Activated T-cell treated with anti-CD3 and anti-CD28 coated beads, Interleukin-2, amount 50 U/mL, for 4 hours (primary cell): Measurements from ENCODE around the gene GTPBP2. TPM values are rescaled to one million over a fixed set of nuclear protein-coding genes. Genes with fewer than 3 reads are reported as not detected.

Experiments used
- ATAC-seq, 2 donors: fragments of 200-7000 bp; cut with Tn5 transposase; one replicate each; pipeline ENCODE4 v1.10.0; 2021
- DNase-seq: peaks from one replicate; pipeline ENCODE4 v3.0.0-alpha.2; 2020
- H3K27me3 Mint-ChIP-seq: one replicate; pipeline ENCODE4 v1.8.0; 2021; ENCODE audit warnings: low read depth, mixed read lengths
- H3K36me3 Mint-ChIP-seq: one replicate; pipeline ENCODE4 v1.8.0; 2022; ENCODE audit warnings: mixed read lengths; ENCODE audit not compliant: insufficient read depth
- H3K4me1 Mint-ChIP-seq: one replicate; pipeline ENCODE4 v1.8.0; 2021; ENCODE audit warnings: low read depth, mixed read lengths
- H3K4me3 Mint-ChIP-seq: one replicate; pipeline ENCODE4 v1.8.0; 2021; ENCODE audit warnings: mild to moderate bottlenecking, moderate library complexity, mixed read lengths
- H3K9me3 Mint-ChIP-seq: one replicate; pipeline ENCODE4 v1.8.0; 2021; ENCODE audit warnings: mixed read lengths
- total RNA-seq, 3 donors: library from RNA; stranded (reverse); gene quantifications; one replicate each; pipeline ENCODE4 v1.2.1, GENCODE V29; 2021

The GTPBP2 gene
- total RNA-seq, 3 donors from 2014 or later: 37.3 to 50.3 (median 39.1) TPM

GRCh38 chr6:43588194-43588593 is 40.9 kb downstream of the GTPBP2 start:
- no peaks in the 10 kb centered on the region for H3K9me3 Mint-ChIP-seq
- no peak for DNase-seq
- no peak overlapping the region for H3K4me3 Mint-ChIP-seq
- no peak for ATAC-seq
- H3K4me1 Mint-ChIP-seq: peaks cover 26% of the 10 kb centered on the region
- peaks cover 39% of the 10 kb centered on the region for H3K36me3 Mint-ChIP-seq
- no peaks in the 10 kb centered on the region for H3K27me3 Mint-ChIP-seq

- Mint-ChIP-seq H3K9me3 (no peaks in the 10 kb centered on the region), H3K4me3 (no peak overlapping the region), H3K27me3 (no peaks in the 10 kb centered on the region), H3K36me3 (peaks cover 37% of the 10 kb centered on the region), H3K4me1 (peaks cover 23% of the 10 kb centered on the region)
- no peak for DNase-seq
- ATAC-seq: peak in 1 of 2 donors; percentile 28
These were observed 44.0 kb downstream of the GTPBP2 start for GRCh38 chr6:43584892-43585570.

GRCh38 chr6:43582911-43583310 is 46.2 kb downstream of the GTPBP2 start:
- H3K4me3 Mint-ChIP-seq: no peak overlapping the region
- DNase-seq (no peak), ATAC-seq (no peak)
- peaks cover 36% of the 10 kb centered on the region for H3K36me3 Mint-ChIP-seq
- no peaks in the 10 kb centered on the region for H3K27me3 Mint-ChIP-seq
- peaks cover 37% of the 10 kb centered on the region for H3K4me1 Mint-ChIP-seq
- H3K9me3 Mint-ChIP-seq: no peaks in the 10 kb centered on the region

- no peaks in the 10 kb centered on the region for H3K27me3 Mint-ChIP-seq
- no peaks in the 10 kb centered on the region for H3K9me3 Mint-ChIP-seq
- no peak overlapping the region for H3K4me3 Mint-ChIP-seq
- H3K4me1 Mint-ChIP-seq: peaks cover 34% of the 10 kb centered on the region
- ATAC-seq (no peak), DNase-seq (no peak)
- peaks cover 14% of the 10 kb centered on the region for H3K36me3 Mint-ChIP-seq
These were observed 49.9 kb downstream of the GTPBP2 start for GRCh38 chr6:43579171-43579570.

- Mint-ChIP-seq H3K36me3 (peaks cover 12% of the 10 kb centered on the region), H3K4me1 (peaks cover 30% of the 10 kb centered on the region), H3K9me3 (no peaks in the 10 kb centered on the region), H3K27me3 (no peaks in the 10 kb centered on the region), H3K4me3 (peak overlapping the region; percentile 41)
- no peak for DNase-seq
- ATAC-seq: no peak
These were observed 50.3 kb downstream of the GTPBP2 start for GRCh38 chr6:43578748-43579147.

GRCh38 chr6:43575772-43576551 is 53.1 kb downstream of the GTPBP2 start, which contains the start of the genes POLH and XPO5:
POLH (plus strand) TSS chr6:43576185; CDS start chr6:43582320, 6,135 bp downstream.
XPO5 (minus strand) TSS chr6:43576038; CDS start chr6:43575864, 174 bp downstream.
- Mint-ChIP-seq H3K27me3 (no peaks in the 10 kb centered on the region), H3K36me3 (peaks cover 19% of the 10 kb centered on the region), H3K9me3 (no peaks in the 10 kb centered on the region), H3K4me1 (peaks cover 37% of the 10 kb centered on the region), H3K4me3 (peak within 1 kb of the TSS; percentile 97)
- ATAC-seq (peak; percentile 96 to 97), DNase-seq (peak; percentile 88)

GRCh38 chr6:43575105-43575771 is 53.8 kb downstream of the GTPBP2 start:
- Mint-ChIP-seq H3K4me1 (peaks cover 41% of the 10 kb centered on the region), H3K27me3 (no peaks in the 10 kb centered on the region), H3K9me3 (no peaks in the 10 kb centered on the region), H3K4me3 (peak overlapping the region; percentile 97), H3K36me3 (peaks cover 26% of the 10 kb centered on the region)
- ATAC-seq: no peak
- peak; percentile 31 for DNase-seq

GRCh38 chr6:43572015-43572414 is 57.0 kb downstream of the GTPBP2 start:
- Mint-ChIP-seq H3K4me1 (peaks cover 21% of the 10 kb centered on the region), H3K36me3 (peaks cover 34% of the 10 kb centered on the region), H3K27me3 (no peaks in the 10 kb centered on the region), H3K4me3 (no peak overlapping the region), H3K9me3 (no peaks in the 10 kb centered on the region)
- DNase-seq (no peak), ATAC-seq (no peak)

- no peaks in the 10 kb centered on the region for H3K9me3 Mint-ChIP-seq
- H3K27me3 Mint-ChIP-seq: no peaks in the 10 kb centered on the region
- H3K4me3 Mint-ChIP-seq: no peak overlapping the region
- ATAC-seq (peak; percentile 5 to 16), DNase-seq (no peak)
- H3K4me1 Mint-ChIP-seq: peaks cover 19% of the 10 kb centered on the region
- H3K36me3 Mint-ChIP-seq: peaks cover 35% of the 10 kb centered on the region
These were observed 58.1 kb downstream of the GTPBP2 start for GRCh38 chr6:43570876-43571441.

Other genes with a start within 250 kb of the GTPBP2 start
- 10 to 100 TPM; 24.2 to 30.1 (median 26.5) TPM for gene ABCC10, start 201.7 kb downstream of the GTPBP2 start, total RNA-seq
- 1 to 10 TPM; 5.0 to 9.0 (median 6.7) TPM for gene DLK2, start 173.7 kb downstream of the GTPBP2 start, total RNA-seq
- 10 to 100 TPM; 45.5 to 52.8 (median 46.2) TPM for gene TJAP1, start 151.7 kb downstream of the GTPBP2 start, total RNA-seq
- gene LRRC73, start 118.9 kb downstream of the GTPBP2 start, total RNA-seq: under 1 TPM; 0.16 to 0.47 (median 0.20) TPM
- 10 to 100 TPM; 33.3 to 40.9 (median 35.4) TPM for gene YIPF3, start 112.3 kb downstream of the GTPBP2 start, total RNA-seq
- 100 to 1,000 TPM; 192 to 231 (median 200) TPM for gene POLR1C, start 112.2 kb downstream of the GTPBP2 start, total RNA-seq
- gene XPO5, start 53.2 kb downstream of the GTPBP2 start, total RNA-seq: 100 to 1,000 TPM; 116 to 140 (median 120) TPM
- 10 to 100 TPM; 15.7 to 22.8 (median 18.8) TPM for gene POLH, start 53.1 kb downstream of the GTPBP2 start, total RNA-seq
- gene MAD2L1BP, start 6.6 kb upstream of the GTPBP2 start, total RNA-seq: 10 to 100 TPM; 32.1 to 32.7 (median 32.3) TPM
- not detected for gene RSPH9, start 15.8 kb upstream of the GTPBP2 start, total RNA-seq
- gene MRPS18A, start 58.5 kb upstream of the GTPBP2 start, total RNA-seq: 10 to 100 TPM; 70.0 to 75.1 (median 72.7) TPM
- gene VEGFA, start 140.9 kb upstream of the GTPBP2 start, total RNA-seq: 10 to 100 TPM; 28.9 to 44.6 (median 31.8) TPM